Osteoblast (primary cell): ENCODE data around the gene IFRD2. TPM values are rescaled to one million over a fixed set of nuclear protein-coding genes. Genes with fewer than 3 reads are reported as not detected.

ENCODE experiments used
- DNase-seq: peaks from one replicate; pipeline ENCODE4 v3.0.0; 2011; ENCODE audit warnings: low spot score, mixed read lengths; ENCODE audit not compliant: insufficient read length; ENCODE audit errors: missing footprints
- H2AFZ ChIP-seq: 2 replicates; pipeline ENCODE4 v1.6.0; 2011; ENCODE audit warnings: mild to moderate bottlenecking, low read length
- H3K27ac ChIP-seq: 2 replicates; pipeline ENCODE4 v1.5.1; 2011; ENCODE audit warnings: mild to moderate bottlenecking, low read depth, low read length, moderate library complexity
- H3K27me3 ChIP-seq: 2 replicates; pipeline ENCODE4 v1.6.0; 2012; ENCODE audit warnings: mild to moderate bottlenecking, control low read depth, inconsistent platforms, low read length, moderate library complexity; ENCODE audit not compliant: insufficient read depth
- H3K36me3 ChIP-seq: 2 replicates; pipeline ENCODE4 v1.5.1; 2011; ENCODE audit warnings: mild to moderate bottlenecking, low read length, control low read depth, moderate library complexity; ENCODE audit not compliant: insufficient read depth
- H3K4me1 ChIP-seq: 2 replicates; pipeline ENCODE4 v1.5.1; 2011; ENCODE audit warnings: mild to moderate bottlenecking, low read length, control low read depth, moderate library complexity; ENCODE audit not compliant: insufficient read depth
- H3K4me2 ChIP-seq: 2 replicates; pipeline ENCODE4 v1.6.0; 2011; ENCODE audit warnings: mild to moderate bottlenecking, low read length; ENCODE audit not compliant: insufficient read depth
- H3K4me3 ChIP-seq: fragments of 200-600 bp; sonication (generic); 3 replicates; pipeline ENCODE4 v1.5.1; 2012; ENCODE audit warnings: mild to moderate bottlenecking, low read length, inconsistent platforms; ENCODE audit not compliant: insufficient read depth
- H3K79me2 ChIP-seq: 2 replicates; pipeline ENCODE4 v1.6.0; 2012; ENCODE audit warnings: mild to moderate bottlenecking, low read length, control low read depth, inconsistent platforms; ENCODE audit not compliant: insufficient read depth
- H3K9me3 ChIP-seq: 2 replicates; pipeline ENCODE4 v1.5.1; 2011; ENCODE audit warnings: low read depth, low read length, control low read depth
- H4K20me1 ChIP-seq: 2 replicates; pipeline ENCODE4 v1.6.0; 2012; ENCODE audit warnings: mild to moderate bottlenecking, low read length, control low read depth; ENCODE audit not compliant: insufficient read depth
- total RNA-seq: library from RNA; depleted of rRNA; stranded (reverse); fragments of >200 nt; gene quantifications from 2 replicates; pipeline ENCODE4 v1.2.3, GENCODE V29; 2012
- TF ChIP-seq, protein P1 (sequence below): IDR thresholded peaks from 2 replicates; pipeline ENCODE4 v1.5.1; 2011; ENCODE audit warnings: mild to moderate bottlenecking, low read depth, low read length, moderate library complexity; ENCODE audit errors: extremely low read depth

The IFRD2 gene
- total RNA-seq, 1 donor: 65.1 TPM

DNA sequence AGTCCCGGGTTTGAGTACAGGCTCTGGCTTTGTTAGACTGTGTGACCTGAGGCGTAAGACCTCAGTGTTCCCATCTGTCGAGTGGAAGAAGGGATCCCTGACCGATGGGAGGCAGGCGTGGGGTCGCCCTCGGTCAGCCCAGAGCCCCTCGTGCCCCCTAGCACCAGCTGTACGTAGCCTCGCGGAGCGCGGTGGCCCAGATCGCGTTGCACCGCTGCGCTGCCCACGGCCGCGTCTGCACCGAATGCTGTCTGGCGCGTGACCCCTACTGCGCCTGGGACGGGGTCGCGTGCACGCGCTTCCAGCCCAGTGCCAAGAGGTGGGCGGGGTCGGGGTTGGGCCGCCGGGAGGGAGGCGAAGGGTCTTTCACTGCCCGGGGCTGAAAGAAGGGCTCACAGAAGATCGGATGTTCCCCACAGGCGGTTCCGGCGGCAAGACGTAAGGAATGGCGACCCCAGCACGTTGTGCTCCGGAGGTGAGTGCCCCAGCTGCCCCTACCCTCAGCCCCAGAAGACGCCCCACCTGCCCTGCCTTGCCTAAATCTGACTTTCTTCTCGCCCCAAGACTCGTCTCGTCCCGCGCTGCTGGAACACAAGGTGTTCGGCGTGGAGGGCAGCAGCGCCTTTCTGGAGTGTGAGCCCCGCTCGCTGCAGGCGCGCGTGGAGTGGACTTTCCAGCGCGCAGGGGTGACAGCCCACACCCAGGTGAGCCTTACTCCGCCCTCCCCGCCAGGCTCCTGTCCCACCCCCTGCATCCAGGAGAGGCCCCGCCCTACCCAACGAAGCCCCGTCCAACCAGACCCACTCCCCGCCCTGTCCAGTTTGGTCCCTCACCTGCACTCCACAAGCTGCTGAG is 16.9 kb downstream of the IFRD2 start:
- H3K4me1 ChIP-seq: peaks cover 5% of the 10 kb centered on the region

DNA sequence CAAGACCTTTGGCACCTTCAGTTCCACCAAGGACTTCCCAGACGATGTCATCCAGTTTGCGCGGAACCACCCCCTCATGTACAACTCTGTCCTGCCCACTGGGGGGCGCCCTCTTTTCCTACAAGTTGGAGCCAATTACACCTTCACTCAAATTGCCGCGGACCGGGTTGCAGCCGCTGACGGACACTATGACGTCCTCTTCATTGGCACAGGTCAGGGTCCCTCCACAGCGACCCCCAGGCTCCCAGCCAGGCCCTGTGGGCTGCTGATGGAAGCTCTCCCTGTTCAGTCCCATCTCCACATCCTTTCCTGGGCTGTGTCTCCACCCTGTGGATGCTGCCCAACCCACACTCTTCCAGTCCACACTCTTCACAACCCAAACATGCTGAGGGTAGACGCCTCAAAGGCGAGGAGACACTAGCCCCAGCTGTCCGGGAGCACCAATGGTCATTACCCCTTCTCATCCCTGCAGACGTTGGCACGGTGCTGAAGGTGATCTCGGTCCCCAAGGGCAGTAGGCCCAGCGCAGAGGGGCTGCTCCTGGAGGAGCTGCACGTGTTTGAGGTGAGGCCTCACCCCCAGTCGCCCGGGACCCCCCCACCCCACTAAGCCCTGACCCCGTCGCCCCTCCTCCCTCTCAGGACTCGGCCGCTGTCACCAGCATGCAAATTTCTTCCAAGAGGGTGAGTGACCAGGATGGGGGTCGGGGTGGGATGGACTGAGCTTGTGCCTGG is 17.7 kb downstream of the IFRD2 start:
- no peaks in the 10 kb centered on the region for H4K20me1 ChIP-seq
- H3K4me3 ChIP-seq: no peak overlapping the region
- H3K9me3 ChIP-seq: no peaks in the 10 kb centered on the region
- no peaks in the 10 kb centered on the region for H3K27me3 ChIP-seq
- peak; percentile 97 for DNase-seq
- TF ChIP-seq, protein P1, sequence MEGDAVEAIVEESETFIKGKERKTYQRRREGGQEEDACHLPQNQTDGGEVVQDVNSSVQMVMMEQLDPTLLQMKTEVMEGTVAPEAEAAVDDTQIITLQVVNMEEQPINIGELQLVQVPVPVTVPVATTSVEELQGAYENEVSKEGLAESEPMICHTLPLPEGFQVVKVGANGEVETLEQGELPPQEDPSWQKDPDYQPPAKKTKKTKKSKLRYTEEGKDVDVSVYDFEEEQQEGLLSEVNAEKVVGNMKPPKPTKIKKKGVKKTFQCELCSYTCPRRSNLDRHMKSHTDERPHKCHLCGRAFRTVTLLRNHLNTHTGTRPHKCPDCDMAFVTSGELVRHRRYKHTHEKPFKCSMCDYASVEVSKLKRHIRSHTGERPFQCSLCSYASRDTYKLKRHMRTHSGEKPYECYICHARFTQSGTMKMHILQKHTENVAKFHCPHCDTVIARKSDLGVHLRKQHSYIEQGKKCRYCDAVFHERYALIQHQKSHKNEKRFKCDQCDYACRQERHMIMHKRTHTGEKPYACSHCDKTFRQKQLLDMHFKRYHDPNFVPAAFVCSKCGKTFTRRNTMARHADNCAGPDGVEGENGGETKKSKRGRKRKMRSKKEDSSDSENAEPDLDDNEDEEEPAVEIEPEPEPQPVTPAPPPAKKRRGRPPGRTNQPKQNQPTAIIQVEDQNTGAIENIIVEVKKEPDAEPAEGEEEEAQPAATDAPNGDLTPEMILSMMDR: peak; percentile 83
- peaks cover 13% of the 10 kb centered on the region for H3K4me1 ChIP-seq
- H3K4me2 ChIP-seq: no peak overlapping the region
- H2AFZ ChIP-seq: no peak overlapping the region
- H3K27ac ChIP-seq: no peak overlapping the region
- no peaks in the 10 kb centered on the region for H3K36me3 ChIP-seq
- H3K79me2 ChIP-seq: no peaks in the 10 kb centered on the region

More for the DNA sequence above, 16.9 kb downstream of the IFRD2 start:
- DNase-seq: peak; percentile 77
- Histone ChIP-seq H3K79me2 (no peaks in the 10 kb centered on the region), H3K4me3 (no peak overlapping the region), H3K9me3 (no peaks in the 10 kb centered on the region), H3K36me3 (no peaks in the 10 kb centered on the region), H2AFZ (no peak overlapping the region), H3K4me2 (no peak overlapping the region), H3K27ac (no peak overlapping the region), H4K20me1 (no peaks in the 10 kb centered on the region), H3K27me3 (no peaks in the 10 kb centered on the region)
- TF ChIP-seq, protein P1: no peak

DNA sequence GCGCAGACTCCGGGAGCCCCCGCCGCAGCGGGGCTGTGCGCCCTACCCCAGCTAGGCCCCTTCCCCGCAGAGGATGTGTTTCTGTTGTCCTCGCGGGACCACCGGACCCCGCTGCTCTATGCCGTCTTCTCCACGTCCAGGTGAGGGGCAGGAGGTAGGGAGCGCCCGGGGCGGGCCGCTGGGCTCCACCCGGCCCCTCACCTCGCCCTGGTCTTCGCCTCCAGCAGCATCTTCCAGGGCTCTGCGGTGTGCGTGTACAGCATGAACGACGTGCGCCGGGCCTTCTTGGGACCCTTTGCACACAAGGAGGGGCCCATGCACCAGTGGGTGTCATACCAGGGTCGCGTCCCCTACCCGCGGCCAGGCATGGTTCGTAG is 18.6 kb downstream of the IFRD2 start:
- Histone ChIP-seq H3K4me2 (peak overlapping the region; percentile 90), H3K27ac (no peak overlapping the region), H3K9me3 (no peaks in the 10 kb centered on the region), H2AFZ (no peak overlapping the region), H3K79me2 (no peaks in the 10 kb centered on the region), H3K4me1 (peaks cover 22% of the 10 kb centered on the region), H3K36me3 (no peaks in the 10 kb centered on the region), H4K20me1 (no peaks in the 10 kb centered on the region), H3K27me3 (no peaks in the 10 kb centered on the region), H3K4me3 (no peak overlapping the region)
- TF ChIP-seq, protein P1: no peak
- no peak for DNase-seq
